HEK293 (cell line): ENCODE data around the gene SLC43A1.
A peak's percentile ranks its signal among the peaks of the same experiment; 100 is the strongest.

Source experiments
- CTCF ChIA-PET: fragments of 350-600 bp; formaldehyde crosslinking; extraction: SDS; loops from one replicate; lab custom pipeline; 2021; ENCODE audit warnings: antibody characterized with exemption; lab: Yijun Ruan, JAX
- POLR2A ChIA-PET: fragments of 300-600 bp; formaldehyde crosslinking; extraction: SDS; loops from one replicate; lab custom pipeline; 2020; ENCODE audit warnings: antibody characterized with exemption, inconsistent platforms; lab: Yijun Ruan, JAX
- H3K27ac ChIP-seq: fragments of 200-500 bp; sonication (Bioruptor generic); 2 replicates; pipeline ENCODE4 v1.5.1; 2014; ENCODE audit warnings: low read depth, low read length, control low read depth, inconsistent platforms; ENCODE audit errors: extremely low read depth
- H3K36me3 ChIP-seq, 2 experiments: fragments of 200-500 bp in 1 of 2; sonication (Bioruptor generic) in 1 of 2; 1 replicate in 1 of 2; 2 replicates in 1 of 2; pipeline ENCODE4 v1.5.1; 2014 to 2017; ENCODE audit warnings: inconsistent platforms in 2 of 2, low read length in 2 of 2; ENCODE audit not compliant: control insufficient read depth in 2 of 2, insufficient read depth in 1 of 2
- H3K4me1 ChIP-seq: fragments of 200-500 bp; sonication (Bioruptor generic); 2 replicates; pipeline ENCODE4 v1.5.1; 2014; ENCODE audit warnings: mild to moderate bottlenecking, low read length, inconsistent platforms; ENCODE audit not compliant: control insufficient read depth, insufficient read depth
- H3K4me3 ChIP-seq: 2 replicates; pipeline ENCODE4 v1.5.1; 2011; ENCODE audit warnings: low read depth, mild to moderate bottlenecking, control low read depth, low read length, moderate library complexity
- H3K9me3 ChIP-seq: fragments of 200-500 bp; sonication (Bioruptor generic); 2 replicates; pipeline ENCODE4 v1.5.1; 2014; ENCODE audit warnings: low read depth, low read length, inconsistent platforms; ENCODE audit not compliant: control insufficient read depth, insufficient read depth
- GLI2 ChIP-seq: fragments of 450-650 bp; formaldehyde crosslinking; IDR thresholded peaks from 2 replicates; pipeline ENCODE4; 2017; ENCODE audit warnings: missing biosample characterization, missing genetic modification characterization, low read depth, borderline replicate concordance
- GLI4 ChIP-seq: fragments of 450-650 bp; formaldehyde crosslinking; IDR thresholded peaks from 2 replicates; pipeline ENCODE4 v1.5.1; 2016; ENCODE audit warnings: missing biosample characterization, missing genetic modification characterization
- MEIS1 ChIP-seq: sonication (generic); formaldehyde crosslinking; IDR thresholded peaks from 2 replicates; pipeline ENCODE4 v1.8.1; 2022; ENCODE audit warnings: missing genetic modification reagents, mild to moderate bottlenecking, borderline replicate concordance
- PRDM2 ChIP-seq: fragments of 450-650 bp; formaldehyde crosslinking; IDR thresholded peaks from 2 replicates; pipeline ENCODE4 v1.5.1; 2016; ENCODE audit warnings: missing biosample characterization, missing genetic modification characterization, borderline replicate concordance
- SP2 ChIP-seq: fragments of 450-650 bp; formaldehyde crosslinking; IDR thresholded peaks from 2 replicates; pipeline ENCODE4 v1.5.1; 2016; ENCODE audit warnings: missing biosample characterization, missing genetic modification characterization
- ZFHX2 ChIP-seq: fragments of 450-650 bp; formaldehyde crosslinking; conservative IDR thresholded peaks from 2 replicates; pipeline ENCODE4 v1.5.1; 2016; ENCODE audit warnings: missing biosample characterization, missing genetic modification characterization
- ZNF121 ChIP-seq: fragments of 450-650 bp; formaldehyde crosslinking; IDR thresholded peaks from 2 replicates; pipeline ENCODE4 v1.5.1; 2016; ENCODE audit warnings: missing biosample characterization, missing genetic modification characterization
- ZNF132 ChIP-seq: fragments of 450-650 bp; formaldehyde crosslinking; IDR thresholded peaks from 2 replicates; pipeline ENCODE4 v1.5.1; 2017; ENCODE audit warnings: missing biosample characterization, missing genetic modification characterization, borderline replicate concordance
- ZNF16 ChIP-seq: fragments of 450-650 bp; formaldehyde crosslinking; IDR thresholded peaks from 2 replicates; pipeline ENCODE4 v1.5.1; 2016; ENCODE audit warnings: low read depth, missing biosample characterization, missing genetic modification characterization
- ZNF174 ChIP-seq: fragments of 450-650 bp; formaldehyde crosslinking; IDR thresholded peaks from 2 replicates; pipeline ENCODE4 v1.5.0; 2017; ENCODE audit warnings: missing biosample characterization, mild to moderate bottlenecking, missing genetic modification characterization
- ZNF366 ChIP-seq: fragments of 450-650 bp; formaldehyde crosslinking; conservative IDR thresholded peaks from 2 replicates; pipeline ENCODE4 v1.5.1; 2016; ENCODE audit warnings: missing biosample characterization, missing genetic modification characterization
- ZNF768 ChIP-seq: fragments of 450-650 bp; formaldehyde crosslinking; IDR thresholded peaks from 2 replicates; pipeline ENCODE4 v1.5.1; 2018; ENCODE audit warnings: missing biosample characterization, mild to moderate bottlenecking, missing genetic modification characterization
- TF ChIP-seq, protein P1 (sequence below): fragments of 450-650 bp; formaldehyde crosslinking; IDR thresholded peaks from 2 replicates; pipeline ENCODE4 v1.5.1; 2016; ENCODE audit warnings: missing biosample characterization, missing genetic modification characterization

The SLC43A1 gene

DNA sequence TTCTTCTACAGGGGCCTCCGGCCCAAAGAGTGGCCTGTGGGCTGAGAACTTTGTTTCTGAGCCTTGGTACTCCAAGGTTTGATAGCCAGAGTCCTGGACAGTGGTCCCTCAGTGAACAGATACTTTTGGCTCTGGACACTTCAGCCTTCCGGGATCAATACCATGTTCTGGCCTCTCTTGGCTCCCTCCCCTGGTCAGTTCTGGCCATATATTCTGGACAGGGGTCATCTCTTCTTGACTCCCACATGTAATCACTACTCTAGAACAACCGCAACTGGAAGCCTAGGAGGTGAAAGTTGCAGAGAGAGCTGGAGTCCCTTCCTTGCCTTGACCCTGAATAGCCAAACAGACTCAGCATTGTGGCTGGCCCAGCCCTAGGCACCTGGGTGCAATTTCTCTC, 52.9 kb downstream of the SLC43A1 start:
- ChIA-PET POLR2A (no interaction called here), CTCF (interaction anchor here (9.0 to 9.3 kb wide), 2 partner anchors 18 to 63 kb away, joined by 140 to 191 read pairs; partner anchors contain the start of gene TIMM10)
- Histone ChIP-seq H3K9me3 (no peaks in the 10 kb centered on the region), H3K27ac (no peak overlapping the region), H3K4me3 (no peak overlapping the region), H3K36me3 (peaks cover 0 to 5% of the 10 kb centered on the region in 2 experiments; a peak in 1 of 3 replicates), H3K4me1 (no peaks in the 10 kb centered on the region)
- TF ChIP-seq SP2 (tag by site-specific recombination) (no peak), GLI2 (no peak), ZNF121 (tag by site-specific recombination) (no peak), ZNF768 (tag by site-specific recombination) (no peak), MEIS1 (no peak), ZNF16 (tag by site-specific recombination) (no peak), ZNF132 (tag by site-specific recombination) (no peak), PRDM2 (no peak), ZNF174 (no peak)
- TF ChIP-seq, protein P1, sequence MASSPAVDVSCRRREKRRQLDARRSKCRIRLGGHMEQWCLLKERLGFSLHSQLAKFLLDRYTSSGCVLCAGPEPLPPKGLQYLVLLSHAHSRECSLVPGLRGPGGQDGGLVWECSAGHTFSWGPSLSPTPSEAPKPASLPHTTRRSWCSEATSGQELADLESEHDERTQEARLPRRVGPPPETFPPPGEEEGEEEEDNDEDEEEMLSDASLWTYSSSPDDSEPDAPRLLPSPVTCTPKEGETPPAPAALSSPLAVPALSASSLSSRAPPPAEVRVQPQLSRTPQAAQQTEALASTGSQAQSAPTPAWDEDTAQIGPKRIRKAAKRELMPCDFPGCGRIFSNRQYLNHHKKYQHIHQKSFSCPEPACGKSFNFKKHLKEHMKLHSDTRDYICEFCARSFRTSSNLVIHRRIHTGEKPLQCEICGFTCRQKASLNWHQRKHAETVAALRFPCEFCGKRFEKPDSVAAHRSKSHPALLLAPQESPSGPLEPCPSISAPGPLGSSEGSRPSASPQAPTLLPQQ (tag by site-specific recombination): no peak

DNA sequence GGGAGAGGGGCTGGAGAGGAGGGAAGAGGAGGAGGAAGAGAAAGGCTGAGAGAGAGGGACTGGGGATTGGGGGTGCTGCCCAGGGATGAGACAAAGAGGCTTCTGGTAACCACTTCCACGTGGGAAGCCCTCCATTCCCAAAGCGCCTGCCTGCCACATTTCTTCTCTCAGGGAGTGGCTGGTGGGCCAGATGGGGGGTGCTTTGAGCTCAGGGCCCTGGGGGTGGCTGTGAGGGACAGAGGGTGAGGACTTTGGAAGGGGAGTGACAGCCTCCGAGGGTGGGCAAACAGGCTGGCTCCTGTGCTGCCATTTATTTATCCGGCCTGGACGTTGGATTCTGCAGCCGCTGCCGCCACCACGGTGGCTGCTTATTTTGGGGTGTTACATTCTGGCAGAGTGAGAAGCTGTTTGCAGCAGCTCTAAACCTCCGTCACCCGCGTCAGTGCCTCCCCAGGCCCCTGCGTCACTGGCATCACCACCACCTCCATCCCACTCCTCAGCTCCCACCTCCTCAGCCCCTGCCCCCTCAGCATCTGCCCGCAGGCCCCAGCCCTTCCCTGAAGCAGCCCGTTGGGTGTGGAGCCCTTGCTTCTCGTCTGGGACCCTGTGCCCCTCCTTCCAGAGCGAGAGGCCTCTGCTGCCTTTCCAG, 53.5 kb downstream of the SLC43A1 start:
- no peaks in the 10 kb centered on the region for H3K4me1 ChIP-seq
- CTCF ChIA-PET: interaction anchor here (9.0 to 9.3 kb wide), 2 partner anchors 19 to 64 kb away, joined by 140 to 191 read pairs; partner anchors contain the start of gene TIMM10
- H3K27ac ChIP-seq: no peak overlapping the region
- POLR2A ChIA-PET: no interaction called here
- TF ChIP-seq ZFHX2 (tag by site-specific recombination) (0 out of 2 replicates have a peak, but pooled peaks have one; percentile 10), ZNF366 (peak; percentile 55; the same call in 1 of the 2 replicates), GLI4 (tag by site-specific recombination) (no peak)
- no peak overlapping the region for H3K4me3 ChIP-seq
- peaks cover 0 to 5% of the 10 kb centered on the region in 2 experiments; a peak in 1 of 3 replicates for H3K36me3 ChIP-seq
- no peaks in the 10 kb centered on the region for H3K9me3 ChIP-seq
